HTERT RPE-1 (cell line): ENCODE measurements around the gene SPATA3.
"Not testable (repeated sequence)": the region's sequence is repeated elsewhere in the genome, so short reads cannot be mapped to it uniquely, and the experiment has no call there.

Experiments used
- in situ Hi-C: fragments of 300-500 bp; cut with MboI; formaldehyde crosslinking; loops from 4 replicates; pipeline ENCODE4 v1.14.3; 2020; ENCODE audit warnings: low sequenced_read_pairs

SPATA3 gene

DNA sequence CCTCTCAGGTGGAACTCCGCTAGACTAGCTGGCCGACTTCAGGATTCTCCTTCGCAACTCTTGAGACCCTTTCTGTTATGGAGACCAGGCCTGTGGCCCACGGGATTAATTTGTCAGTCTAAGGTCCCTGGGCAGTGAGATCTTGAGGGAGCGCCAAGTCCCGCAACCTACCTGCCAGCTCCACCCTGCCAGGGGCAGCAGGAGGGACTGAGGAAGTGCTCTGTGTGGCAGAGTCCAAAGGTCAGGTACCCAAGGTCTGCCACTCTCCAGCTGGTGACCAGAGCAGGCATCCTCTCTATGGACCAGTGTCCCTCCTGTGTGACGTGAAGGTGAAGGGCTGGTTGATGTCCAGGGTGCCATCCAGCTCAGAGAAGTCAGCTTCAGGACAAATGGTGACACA, 4.3 kb upstream of the SPATA3 start:
- in situ Hi-C loops, result no loop called here

GRCh38 chr2:230996661-230997060, 740 bp downstream of the SPATA3 start:
- in situ Hi-C loops, result no loop called here

- in situ Hi-C loops, result no loop called here
Observed at GRCh38 chr2:230998882-230999281, 3.0 kb downstream of the SPATA3 start.

GRCh38 chr2:230999477-230999876, 3.6 kb downstream of the SPATA3 start:
- in situ Hi-C loops, result no loop called here

- in situ Hi-C loops, result no loop called here
Observed at GRCh38 chr2:231000211-231000904, 4.4 kb downstream of the SPATA3 start.

DNA sequence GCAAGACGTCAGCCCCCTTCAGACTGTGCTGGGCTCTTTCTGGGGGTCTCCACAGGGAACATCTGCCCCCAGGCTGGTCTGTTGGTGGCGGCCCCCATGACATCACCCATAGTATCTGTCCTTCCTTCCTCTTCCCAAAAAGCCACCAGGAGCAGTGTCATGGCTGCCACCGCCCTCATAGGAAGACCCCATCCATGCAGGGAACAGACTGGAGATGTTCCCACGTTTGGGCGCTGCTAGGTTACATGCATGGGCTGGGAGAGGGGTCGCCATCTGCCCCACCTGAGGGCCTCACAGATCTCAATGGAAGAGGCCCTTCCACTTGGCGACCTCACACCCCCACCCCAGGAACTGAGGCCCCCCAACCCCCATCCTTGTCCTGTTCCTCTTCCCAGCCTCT, 5.1 kb downstream of the SPATA3 start:
- in situ Hi-C loops, result no loop called here

- in situ Hi-C loops, result no loop called here
Observed at GRCh38 chr2:231001921-231002320, 6.0 kb downstream of the SPATA3 start.

DNA sequence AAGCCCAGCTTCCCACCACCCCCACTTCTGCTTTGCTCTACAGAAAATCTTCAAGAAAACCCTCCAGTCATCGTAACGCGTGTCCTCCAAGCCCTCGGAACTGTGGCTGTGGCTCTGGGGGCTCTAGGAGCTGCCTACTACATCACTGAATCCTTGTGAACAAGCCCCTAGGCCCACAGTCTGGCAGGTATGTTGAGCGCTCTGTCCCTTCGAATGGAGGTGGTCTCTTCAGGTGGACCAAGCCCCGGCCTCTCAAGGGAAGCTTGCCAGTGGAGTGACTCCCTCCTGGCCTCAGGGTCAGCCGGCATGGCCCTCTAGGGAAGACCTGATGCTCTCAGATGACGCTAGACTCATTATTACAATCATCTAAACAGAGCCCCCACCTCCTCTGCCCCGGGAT, 6.7 kb downstream of the SPATA3 start:
- in situ Hi-C loops, result no loop called here

GRCh38 chr2:231003186-231003585, 7.3 kb downstream of the SPATA3 start:
- in situ Hi-C loops, result no loop called here

- in situ Hi-C loops, result not testable (repeated sequence)
Observed at GRCh38 chr2:231004930-231005329, 9.0 kb downstream of the SPATA3 start.

DNA sequence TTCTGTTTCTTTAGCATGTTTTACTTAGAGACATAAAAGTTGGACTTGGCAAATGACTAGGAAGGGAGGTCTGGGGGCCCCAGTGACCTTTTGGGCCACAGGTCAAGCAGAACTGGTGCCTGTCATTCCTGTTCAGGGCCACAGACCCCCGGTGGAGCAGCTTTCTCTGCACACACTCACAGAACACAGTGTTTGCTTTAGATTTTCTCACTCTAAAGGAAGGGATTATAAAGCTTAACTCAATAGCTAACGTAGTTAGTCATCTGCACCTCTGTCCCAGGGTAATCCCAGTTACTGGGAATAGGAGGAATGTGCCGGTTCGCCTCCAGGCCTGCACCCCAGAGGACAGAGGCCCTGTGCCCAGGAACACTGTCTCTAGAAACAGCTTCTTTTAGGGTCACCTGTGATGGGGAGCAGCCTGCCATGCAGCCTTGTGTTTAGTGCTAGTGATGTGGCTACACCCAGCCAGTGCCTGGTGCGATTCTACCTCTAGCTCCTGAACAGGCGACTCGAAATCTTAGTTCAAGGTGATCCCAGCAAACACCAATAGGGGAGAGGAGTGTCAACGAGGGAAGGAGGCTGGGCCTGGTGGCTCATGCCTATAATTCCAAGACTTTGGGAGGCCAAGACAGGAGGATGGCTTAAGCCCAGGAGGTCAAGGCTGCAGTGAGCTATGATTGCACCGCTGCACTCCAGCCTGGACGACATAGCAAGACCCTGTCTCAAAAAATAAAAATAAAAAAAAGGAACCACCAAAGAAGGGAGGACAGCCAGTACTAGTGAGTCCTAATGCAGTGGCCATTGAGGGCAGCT, 11.6 kb downstream of the SPATA3 start:
- in situ Hi-C loops, result no loop called here

- in situ Hi-C loops, result no loop called here
Observed at GRCh38 chr2:231008131-231008530, 12.2 kb downstream of the SPATA3 start.

DNA sequence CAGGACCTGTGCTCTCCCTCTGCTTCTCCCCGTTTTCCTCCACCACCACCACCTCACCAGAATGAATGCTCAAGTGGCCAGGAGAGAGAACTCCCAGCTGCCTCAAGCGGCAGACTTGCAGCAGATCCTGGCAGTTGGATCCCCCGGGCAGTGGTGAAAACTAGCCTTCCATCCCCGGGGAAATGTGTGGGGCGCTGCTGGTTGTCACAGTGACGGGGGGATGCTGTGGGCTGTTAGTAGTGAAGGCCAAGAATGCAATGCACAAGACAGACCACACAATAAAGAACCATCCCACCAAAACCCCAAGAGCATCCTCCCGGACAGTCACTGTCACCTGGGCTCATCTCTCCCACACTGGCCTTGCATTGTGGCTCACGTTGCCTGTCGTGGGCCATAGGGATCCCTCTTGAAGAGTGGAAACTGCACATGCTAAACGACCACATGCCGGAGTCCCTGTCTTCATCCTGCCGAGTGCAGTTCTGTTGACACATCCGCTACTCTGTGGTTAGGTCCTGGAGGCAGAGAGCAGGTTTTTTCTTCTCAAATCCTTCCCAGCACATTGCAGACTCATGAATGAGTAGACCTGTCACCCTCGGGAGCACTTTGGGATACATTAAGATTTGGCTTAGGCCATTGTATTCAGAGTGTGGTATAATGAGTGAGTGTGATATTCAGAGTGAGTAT, 13.5 kb downstream of the SPATA3 start:
- in situ Hi-C loops, result no loop called here

DNA sequence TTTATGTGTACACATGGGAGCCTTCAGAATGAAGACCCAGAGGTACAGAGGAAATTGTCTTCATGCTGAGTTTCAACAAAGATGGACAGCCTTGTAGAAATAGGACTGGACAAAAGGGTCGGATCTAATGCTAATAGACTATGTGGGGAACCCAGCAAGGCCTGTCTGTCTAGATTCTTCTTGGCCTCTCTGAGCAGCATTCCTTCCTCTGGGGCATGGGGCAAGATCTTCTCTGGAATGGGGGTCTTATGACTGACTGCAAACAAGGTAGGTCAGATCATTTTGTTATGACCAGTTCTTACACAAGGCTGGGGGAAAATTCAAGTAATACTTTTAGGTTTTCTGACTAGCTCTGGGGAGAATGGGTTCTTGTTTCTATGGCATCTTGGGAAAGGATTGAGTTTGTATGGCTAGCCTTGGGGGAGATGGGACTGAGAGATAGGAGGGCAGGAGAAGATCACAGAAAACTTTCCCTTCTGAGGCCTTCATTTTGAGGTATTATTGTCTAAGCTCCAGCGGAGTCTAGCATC, 14.3 kb downstream of the SPATA3 start:
- in situ Hi-C loops, result no loop called here

- in situ Hi-C loops, result no loop called here
Observed at GRCh38 chr2:231011526-231011925, 15.6 kb downstream of the SPATA3 start.

DNA sequence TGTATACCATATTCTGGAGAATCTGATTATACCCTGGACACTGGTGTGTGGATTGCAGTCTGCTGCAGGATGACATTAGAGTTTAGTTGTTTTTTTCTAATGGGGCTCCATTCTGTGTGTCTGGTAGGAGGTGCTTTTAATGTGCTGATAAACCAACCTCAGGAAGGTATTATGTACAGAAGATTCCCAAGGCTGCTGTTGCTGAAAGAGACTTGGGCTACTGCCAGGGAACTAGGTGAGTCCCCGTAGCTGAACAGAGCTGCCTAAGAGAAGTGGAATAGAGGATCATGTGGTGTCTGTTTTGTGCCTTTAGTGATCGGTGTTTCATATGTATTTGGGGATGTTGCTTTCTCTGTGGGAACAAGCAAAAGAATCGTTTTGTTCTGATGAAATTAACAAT, 16.5 kb downstream of the SPATA3 start:
- in situ Hi-C loops, result no loop called here

- in situ Hi-C loops, result no loop called here
Observed at GRCh38 chr2:231013820-231014219, 17.9 kb downstream of the SPATA3 start.

GRCh38 chr2:231015478-231015877, 19.6 kb downstream of the SPATA3 start:
- in situ Hi-C loops, result no loop called here

- in situ Hi-C loops, result no loop called here
Observed at GRCh38 chr2:231015926-231016325, 20.0 kb downstream of the SPATA3 start.

GRCh38 chr2:231016566-231017230, 20.8 kb downstream of the SPATA3 start:
- in situ Hi-C loops, result no loop called here

- in situ Hi-C loops, result no loop called here
Observed at GRCh38 chr2:231017231-231017598, 21.3 kb downstream of the SPATA3 start.
